Gastrocnemius medialis (tissue), 4 donors: ENCODE data around the gene MTCL3.

Experiments
- ATAC-seq, 2 donors: fragments of 150-250 bp; one replicate each; pipeline ENCODE4 v1.9.1; 2016
- DNase-seq, 2 donors: peaks; one replicate each; pipeline ENCODE4 v3.0.0-alpha.2; 2019
- H3K27ac ChIP-seq, 4 donors: fragments of 200-600 bp; sonication (generic); 1 replicate in 1 of 4; 2 replicates in 3 of 4; pipeline ENCODE4 v1.5.1; 2016 to 2018; ENCODE audit warnings: mild to moderate bottlenecking in 2 of 4, moderate library complexity in 1 of 4
- H3K27me3 ChIP-seq, 3 donors: fragments of 200-600 bp; sonication (generic) in 2 of 3; 1 replicate in 1 of 3; 2 replicates in 2 of 3; pipeline versions ENCODE4 v1.5.1 to v1.6.0; 2016 to 2019; ENCODE audit warnings: mild to moderate bottlenecking in 1 of 3, moderate library complexity in 1 of 3
- H3K36me3 ChIP-seq, 2 donors: fragments of 200-600 bp; sonication (generic) in 1 of 2; one replicate each; pipeline ENCODE4 v1.5.1; 2017 to 2018
- H3K4me1 ChIP-seq, 2 donors: fragments of 200-600 bp; sonication (generic) in 1 of 2; one replicate each; pipeline ENCODE4 v1.5.1; 2016 to 2017; ENCODE audit warnings: mild to moderate bottlenecking in 2 of 2
- H3K4me3 ChIP-seq, 4 donors: fragments of 200-600 bp; sonication (generic) in 3 of 4; 1 replicate in 1 of 4; 2 replicates in 3 of 4; pipeline ENCODE4 v1.5.1; 2016 to 2019; ENCODE audit warnings: mild to moderate bottlenecking in 2 of 4
- H3K9me3 ChIP-seq, 3 donors: fragments of 200-600 bp; sonication (generic) in 2 of 3; 1 replicate in 1 of 3; 2 replicates in 2 of 3; pipeline ENCODE4 v1.5.1; 2016 to 2019
- CTCF ChIP-seq, 5 experiments: fragments of 450-650 bp in 3 of 5; fragments of 200-600 bp in 2 of 5; sonication (generic) in 2 of 5; IDR thresholded peaks in 4 of 5; conservative IDR thresholded peaks in 1 of 5; 1 replicate in 4 of 5; 2 replicates in 1 of 5; pipeline ENCODE4 v1.5.1; 2016 to 2019; ENCODE audit warnings: antibody characterized with exemption in 5 of 5, mild to moderate bottlenecking in 3 of 5, moderate library complexity in 3 of 5
- POLR2A ChIP-seq, 2 donors: fragments of 450-650 bp; IDR thresholded peaks; one replicate each; pipeline ENCODE4 v1.6.1; 2017; ENCODE audit warnings: antibody characterized with exemption in 2 of 2, mild to moderate bottlenecking in 2 of 2, moderate library complexity in 2 of 2
- in situ Hi-C, 4 donors: fragments of 200-750 bp; cut with MboI; loops; one replicate each; pipeline versions ENCODE4 v1.15.0 to v1.8.0; 2017; ENCODE audit warnings: low sequenced_read_pairs in 4 of 4
- intact Hi-C: fragments of 100-400 bp; cut with DNase I; formaldehyde crosslinking; loops from one replicate; pipeline ENCODE4 v1.15.1; 2023; ENCODE audit warnings: low total_unique reads

Gene MTCL3

GRCh38 chr6:127515234-127515793, 3.8 kb downstream of the MTCL3 start:
- Histone ChIP-seq H3K27ac (no peak overlapping the region), H3K4me3 (peak overlapping the region; percentile 66 to 95 (median 74)), H3K36me3 (no peaks in the 10 kb centered on the region), H3K27me3 (peaks cover 24 to 25% (median 25%) of the 10 kb centered on the region in 3 donors), H3K4me1 (peaks cover 15% of the 10 kb centered on the region in 2 donors), H3K9me3 (no peaks in the 10 kb centered on the region)
- in situ Hi-C loops, result no loop called here
- TF ChIP-seq CTCF (IDR thresholded peaks at IDR 0.05 in 4 of 5, conservative IDR thresholded peaks at IDR 0.05 in 1 of 5) (peak in 1 of 5 experiments; percentile 7), POLR2A (IDR thresholded peaks at IDR 0.05) (no peak)
- DNase-seq (no peak), ATAC-seq (peak in 1 of 2 donors; percentile 21)
- intact Hi-C loops, result loop anchor here (5.0 kb wide), 1 partner anchor 58 kb away; the partner anchor contains the start of gene KIAA0408

- Histone ChIP-seq H3K27me3 (peaks cover 19 to 20% (median 20%) of the 10 kb centered on the region in 3 donors), H3K4me3 (peak overlapping the region; percentile 66 to 95 (median 74)), H3K9me3 (no peaks in the 10 kb centered on the region), H3K27ac (no peak overlapping the region), H3K36me3 (no peaks in the 10 kb centered on the region), H3K4me1 (peaks cover 15% of the 10 kb centered on the region in 2 donors)
- DNase-seq (no peak), ATAC-seq (no peak)
- TF ChIP-seq POLR2A (IDR thresholded peaks at IDR 0.05) (no peak), CTCF (IDR thresholded peaks at IDR 0.05 in 4 of 5, conservative IDR thresholded peaks at IDR 0.05 in 1 of 5) (no peak)
- intact Hi-C loops (loop anchor here (5.0 kb wide), 1 partner anchor 57 kb away; the partner anchor contains the start of gene KIAA0408), in situ Hi-C loops (no loop called here)
Measured at GRCh38 chr6:127514773-127515227, 4.3 kb downstream of the MTCL3 start.

- Histone ChIP-seq H3K36me3 (no peaks in the 10 kb centered on the region), H3K4me1 (peaks cover 13 to 15% of the 10 kb centered on the region in 2 donors), H3K27me3 (peaks cover 14 to 15% (median 14%) of the 10 kb centered on the region in 3 donors), H3K4me3 (peak overlapping the region; percentile 66 to 95 (median 74)), H3K9me3 (no peaks in the 10 kb centered on the region), H3K27ac (no peak overlapping the region)
- in situ Hi-C loops, result no loop called here
- TF ChIP-seq POLR2A (IDR thresholded peaks at IDR 0.05), result no peak
- no peak for TF ChIP-seq CTCF (IDR thresholded peaks at IDR 0.05 in 4 of 5, conservative IDR thresholded peaks at IDR 0.05 in 1 of 5)
- intact Hi-C loops, result no loop called here
- ATAC-seq (no peak), DNase-seq (no peak)
Measured at GRCh38 chr6:127514179-127514772, 4.9 kb downstream of the MTCL3 start.

- intact Hi-C loops, result no loop called here
- no peak overlapping the region for H3K27ac ChIP-seq
- ATAC-seq (no peak), DNase-seq (no peak)
- no peaks in the 10 kb centered on the region for H3K9me3 ChIP-seq
- in situ Hi-C loops, result no loop called here
- peaks cover 6 to 8% (median 6%) of the 10 kb centered on the region in 3 donors for H3K27me3 ChIP-seq
- TF ChIP-seq CTCF (IDR thresholded peaks at IDR 0.05 in 4 of 5, conservative IDR thresholded peaks at IDR 0.05 in 1 of 5) (no peak), POLR2A (IDR thresholded peaks at IDR 0.05) (no peak)
- H3K4me1 ChIP-seq, result peaks cover 11 to 15% of the 10 kb centered on the region in 2 donors
- no peaks in the 10 kb centered on the region for H3K36me3 ChIP-seq
- no peak overlapping the region for H3K4me3 ChIP-seq
Measured at GRCh38 chr6:127513425-127513824, 5.7 kb downstream of the MTCL3 start.
